Measurements from ENCODE around the gene MIS18A. TPM values are rescaled to one million over a fixed set of nuclear protein-coding genes. Genes with fewer than 3 reads are reported as not detected.
A peak's percentile ranks its signal among the peaks of the same experiment; 100 is the strongest.
"Not testable (repeated sequence)": the region's sequence is repeated elsewhere in the genome, so short reads cannot be mapped to it uniquely, and the experiment has no call there.

Gene MIS18A
- total and polyA plus RNA-seq, 8 donors = 2.0 to 4.2 (median 2.8) TPM

DNA sequence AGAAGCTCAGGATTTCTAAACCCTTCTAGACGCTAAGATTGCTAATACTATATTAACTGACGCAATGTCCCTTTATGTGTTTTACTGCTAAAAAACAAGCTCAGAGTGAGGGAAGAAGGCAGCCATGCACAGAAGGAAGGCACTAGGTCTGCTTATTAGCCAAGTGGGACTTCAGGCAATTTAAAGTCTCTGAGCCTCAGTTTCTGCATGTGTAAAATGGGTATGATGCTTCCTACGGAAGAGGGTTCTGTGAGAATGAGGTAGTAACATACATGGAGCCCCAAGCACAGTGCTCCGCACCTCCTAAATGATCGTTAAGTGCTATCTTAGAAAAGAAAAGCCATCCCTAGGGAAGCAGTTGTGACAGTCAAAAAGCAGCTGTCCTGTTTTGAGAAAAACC, 16.9 kb downstream of the MIS18A start:
- Histone ChIP-seq H3K4me3 (no peak overlapping the region), H3K9me3 (no peaks in the 10 kb centered on the region), H3K36me3 (no peaks in the 10 kb centered on the region), H3K27ac (no peak overlapping the region), H3K27me3 (no peaks in the 10 kb centered on the region), H3K4me1 (peaks cover 0 to 6% (median 3%) of the 10 kb centered on the region in 3 donors)
- intact Hi-C loops (cut with DNase I) = loop anchor here in 2 of 3 donors (5.0 to 10.0 kb wide), 2 partner anchors 395 to 487 kb away; no protein-coding TSS in a partner anchor
- FAIRE-seq = no peak
- no peak for ATAC-seq
- WGBS, 2 donors = 91 to 93% methylated on average over 5 of the region's 5 CpGs
- DNase-seq = no peak
- TF ChIP-seq, protein P1, sequence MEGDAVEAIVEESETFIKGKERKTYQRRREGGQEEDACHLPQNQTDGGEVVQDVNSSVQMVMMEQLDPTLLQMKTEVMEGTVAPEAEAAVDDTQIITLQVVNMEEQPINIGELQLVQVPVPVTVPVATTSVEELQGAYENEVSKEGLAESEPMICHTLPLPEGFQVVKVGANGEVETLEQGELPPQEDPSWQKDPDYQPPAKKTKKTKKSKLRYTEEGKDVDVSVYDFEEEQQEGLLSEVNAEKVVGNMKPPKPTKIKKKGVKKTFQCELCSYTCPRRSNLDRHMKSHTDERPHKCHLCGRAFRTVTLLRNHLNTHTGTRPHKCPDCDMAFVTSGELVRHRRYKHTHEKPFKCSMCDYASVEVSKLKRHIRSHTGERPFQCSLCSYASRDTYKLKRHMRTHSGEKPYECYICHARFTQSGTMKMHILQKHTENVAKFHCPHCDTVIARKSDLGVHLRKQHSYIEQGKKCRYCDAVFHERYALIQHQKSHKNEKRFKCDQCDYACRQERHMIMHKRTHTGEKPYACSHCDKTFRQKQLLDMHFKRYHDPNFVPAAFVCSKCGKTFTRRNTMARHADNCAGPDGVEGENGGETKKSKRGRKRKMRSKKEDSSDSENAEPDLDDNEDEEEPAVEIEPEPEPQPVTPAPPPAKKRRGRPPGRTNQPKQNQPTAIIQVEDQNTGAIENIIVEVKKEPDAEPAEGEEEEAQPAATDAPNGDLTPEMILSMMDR (IDR thresholded peaks at IDR 0.05) = no peak

- Histone ChIP-seq H3K27ac (no peak overlapping the region), H3K36me3 (no peaks in the 10 kb centered on the region), H3K27me3 (no peaks in the 10 kb centered on the region), H3K4me1 (peaks cover 3 to 12% (median 8%) of the 10 kb centered on the region in 3 donors), H3K9me3 (no peaks in the 10 kb centered on the region), H3K4me3 (no peak overlapping the region)
- ATAC-seq (no peak), DNase-seq (no peak), FAIRE-seq (no peak)
- TF ChIP-seq, protein P1 (IDR thresholded peaks at IDR 0.05) = no peak
- 73 to 75% methylated on average over 2 of the region's 2 CpGs for WGBS, 2 donors
- intact Hi-C loops (cut with DNase I) = loop anchor here in 2 of 3 donors (5.0 to 10.0 kb wide), 2 partner anchors 393 to 485 kb away; no protein-coding TSS in a partner anchor
These were observed 18.7 kb downstream of the MIS18A start for GRCh38 chr21:32260130-32260529.

GRCh38 chr21:32258786-32259048, 20.1 kb downstream of the MIS18A start:
- ATAC-seq, H3K9me3 ChIP-seq, H3K36me3 ChIP-seq, FAIRE-seq, DNase-seq, H3K4me3 ChIP-seq, H3K27me3 ChIP-seq, H3K27ac ChIP-seq: not testable (repeated sequence)
- intact Hi-C loops (cut with DNase I) = loop anchor here (5.0 to 10.0 kb wide), 3 partner anchors 391 to 466 kb away; no protein-coding TSS in a partner anchor
- 43 to 51% methylated on average over 5 of the region's 5 CpGs for WGBS, 2 donors
- H3K4me1 ChIP-seq = peaks cover 3 to 12% (median 8%) of the 10 kb centered on the region in 3 donors

GRCh38 chr21:32257962-32258785, 20.7 kb downstream of the MIS18A start:
- DNase-seq = peak in 5 of 6 donors; percentile 61 to 82 (median 69)
- Histone ChIP-seq H3K27ac (no peak overlapping the region), H3K36me3 (no peaks in the 10 kb centered on the region), H3K4me3 (no peak overlapping the region), H3K27me3 (no peaks in the 10 kb centered on the region), H3K4me1 (peaks cover 3 to 12% (median 8%) of the 10 kb centered on the region in 3 donors), H3K9me3 (no peaks in the 10 kb centered on the region)
- peak; percentile 83 to 95 (median 93) for ATAC-seq
- 30 to 33% methylated on average over 16 of the region's 16 CpGs for WGBS, 2 donors
- TF ChIP-seq, protein P1 (IDR thresholded peaks at IDR 0.05) = peak; percentile 50 to 60 (median 55)
- peak; percentile 53 for FAIRE-seq
- intact Hi-C loops (cut with DNase I) = loop anchor here (5.0 to 10.0 kb wide), 3 partner anchors 391 to 466 kb away; no protein-coding TSS in a partner anchor

DNA sequence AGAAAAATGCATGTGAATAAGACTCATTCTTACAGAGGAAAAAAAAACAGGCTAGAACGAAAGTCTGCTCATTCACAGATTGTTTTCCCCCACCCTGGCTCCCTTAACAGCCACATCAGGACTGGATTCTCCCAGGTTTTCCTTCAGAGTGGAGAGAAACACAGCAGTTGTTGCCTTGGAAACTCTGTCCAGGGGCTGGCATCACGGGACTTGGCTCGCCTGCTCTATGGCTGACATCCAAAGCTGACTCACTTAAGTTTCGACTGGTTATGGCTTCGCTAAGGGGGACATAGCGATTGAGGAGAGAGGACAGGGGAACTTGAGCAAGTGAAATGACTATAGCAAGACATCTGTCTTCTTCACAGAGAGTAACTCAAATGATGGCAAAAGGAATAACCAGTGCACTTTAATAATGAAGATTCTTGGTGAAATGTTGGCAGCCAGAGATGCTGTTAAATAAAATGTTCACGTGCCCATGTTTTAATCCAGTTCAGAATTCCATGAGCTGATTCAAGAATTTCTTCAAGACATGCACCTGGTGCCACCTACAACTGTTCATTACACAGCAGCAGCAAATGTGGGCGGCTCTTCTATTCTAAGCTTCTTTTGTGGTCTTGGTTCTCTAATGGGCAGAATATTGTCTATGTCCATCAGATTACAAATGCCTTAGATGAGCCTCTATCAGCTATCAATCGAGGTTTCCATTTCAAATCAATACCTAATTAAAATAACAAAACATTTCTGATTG, 21.8 kb downstream of the MIS18A start:
- peaks cover 3 to 12% (median 8%) of the 10 kb centered on the region in 3 donors for H3K4me1 ChIP-seq
- TF ChIP-seq, protein P1 (IDR thresholded peaks at IDR 0.05) = no peak
- H3K27me3 ChIP-seq = no peaks in the 10 kb centered on the region
- 18 to 19% methylated on average over 9 of the region's 9 CpGs for WGBS, 2 donors
- peak overlapping the region in 2 of 4 donors; percentile 9 to 13 for H3K27ac ChIP-seq
- intact Hi-C loops (cut with DNase I) = loop anchor here (5.0 to 10.0 kb wide), 3 partner anchors 390 to 465 kb away; no protein-coding TSS in a partner anchor
- peak overlapping the region in 1 of 4 donors; percentile 5 for H3K4me3 ChIP-seq
- ATAC-seq (peak; percentile 87 to 93 (median 92)), DNase-seq (peak; percentile 70 to 88 (median 84)), FAIRE-seq (peak; percentile 53)
- H3K9me3 ChIP-seq = no peaks in the 10 kb centered on the region
- H3K36me3 ChIP-seq = no peaks in the 10 kb centered on the region

Data from pancreas (tissue), 10 donors.